ENCODE data around the gene FYN.

Gene FYN

GRCh38 chr6:111720931-111721496 is 152.2 kb downstream of the FYN start:
- ChIA-PET POLR2A (no interaction called here), CTCF (no interaction called here)
- no peak for TF ChIP-seq SP1 (IDR thresholded peaks at IDR 0.05)
- no peak for TF ChIP-seq BHLHE40 (IDR thresholded peaks at IDR 0.05; ENCODE audit: borderline replicate concordance)
- TF ChIP-seq NFRKB (IDR thresholded peaks at IDR 0.05) = no peak
- no peak for TF ChIP-seq FOXK2 (IDR thresholded peaks at IDR 0.05)
- no peak for TF ChIP-seq ARNT (IDR thresholded peaks at IDR 0.05)
- no peak for TF ChIP-seq SUZ12 (IDR thresholded peaks at IDR 0.05)
- no peak for TF ChIP-seq FOXA1 (IDR thresholded peaks at IDR 0.05)
- no peak for TF ChIP-seq PKNOX1 (IDR thresholded peaks at IDR 0.05)
- TF ChIP-seq ZNF384 (IDR thresholded peaks at IDR 0.05) = no peak
- TF ChIP-seq ELF4 (IDR thresholded peaks at IDR 0.05) = no peak
- TF ChIP-seq CTBP1 (IDR thresholded peaks at IDR 0.05; ENCODE audit: borderline replicate concordance) = no peak
- TF ChIP-seq TARDBP (IDR thresholded peaks at IDR 0.05) = no peak
- TF ChIP-seq L3MBTL2 (conservative IDR thresholded peaks at IDR 0.05) = no peak
- DNase-seq (ENCODE audit: extremely low spot score) = no peak

- no peak for DNase-seq (ENCODE audit: extremely low spot score)
- ChIA-PET CTCF (no interaction called here), POLR2A (no interaction called here)
Observed at GRCh38 chr6:111718990-111719389, 154.3 kb downstream of the FYN start.

GRCh38 chr6:111718326-111718725 is 154.9 kb downstream of the FYN start:
- ChIA-PET CTCF (no interaction called here), POLR2A (no interaction called here)
- TF ChIP-seq FOXK2 (IDR thresholded peaks at IDR 0.05) (no peak), TARDBP (IDR thresholded peaks at IDR 0.05) (no peak), ELF4 (IDR thresholded peaks at IDR 0.05) (no peak), ZNF384 (IDR thresholded peaks at IDR 0.05) (no peak), NFRKB (IDR thresholded peaks at IDR 0.05) (no peak), SUZ12 (IDR thresholded peaks at IDR 0.05) (no peak), BHLHE40 (IDR thresholded peaks at IDR 0.05; ENCODE audit: borderline replicate concordance) (no peak), LEF1 (IDR thresholded peaks at IDR 0.05; ENCODE audit: borderline replicate concordance) (no peak), FOXA1 (IDR thresholded peaks at IDR 0.05) (no peak), FOXM1 (IDR thresholded peaks at IDR 0.05; ENCODE audit: borderline replicate concordance) (no peak), CTBP1 (IDR thresholded peaks at IDR 0.05; ENCODE audit: borderline replicate concordance) (no peak), PKNOX1 (IDR thresholded peaks at IDR 0.05) (no peak), HDGF (IDR thresholded peaks at IDR 0.05; ENCODE audit: borderline replicate concordance) (no peak), ARNT (IDR thresholded peaks at IDR 0.05) (no peak), L3MBTL2 (conservative IDR thresholded peaks at IDR 0.05) (no peak), SP1 (IDR thresholded peaks at IDR 0.05) (no peak)
- DNase-seq (ENCODE audit: extremely low spot score) = no peak

More at GRCh38 chr6:111718990-111719389, 154.3 kb downstream of the FYN start:
- no peak for TF ChIP-seq L3MBTL2 (conservative IDR thresholded peaks at IDR 0.05)
- TF ChIP-seq TARDBP (IDR thresholded peaks at IDR 0.05) = no peak
- no peak for TF ChIP-seq FOXA1 (IDR thresholded peaks at IDR 0.05)
- TF ChIP-seq FOXK2 (IDR thresholded peaks at IDR 0.05) = no peak
- TF ChIP-seq HDGF (IDR thresholded peaks at IDR 0.05; ENCODE audit: borderline replicate concordance) = no peak
- TF ChIP-seq ZNF384 (IDR thresholded peaks at IDR 0.05) = no peak
- TF ChIP-seq CTBP1 (IDR thresholded peaks at IDR 0.05; ENCODE audit: borderline replicate concordance) = no peak
- no peak for TF ChIP-seq SUZ12 (IDR thresholded peaks at IDR 0.05)
- no peak for TF ChIP-seq LEF1 (IDR thresholded peaks at IDR 0.05; ENCODE audit: borderline replicate concordance)
- no peak for TF ChIP-seq ELF4 (IDR thresholded peaks at IDR 0.05)
- TF ChIP-seq FOXM1 (IDR thresholded peaks at IDR 0.05; ENCODE audit: borderline replicate concordance) = no peak
- no peak for TF ChIP-seq NFRKB (IDR thresholded peaks at IDR 0.05)
- no peak for TF ChIP-seq PKNOX1 (IDR thresholded peaks at IDR 0.05)
- no peak for TF ChIP-seq BHLHE40 (IDR thresholded peaks at IDR 0.05; ENCODE audit: borderline replicate concordance)
- TF ChIP-seq ARNT (IDR thresholded peaks at IDR 0.05) = no peak
- TF ChIP-seq SP1 (IDR thresholded peaks at IDR 0.05) = no peak

GRCh38 chr6:111717621-111718020 is 155.6 kb downstream of the FYN start:
- POLR2A ChIA-PET = no interaction called here
- CTCF ChIA-PET = interaction anchor here (0.7 kb wide), 1 partner anchor 315 kb away, joined by 4 read pairs; no protein-coding TSS in a partner anchor
- no peak for TF ChIP-seq L3MBTL2 (conservative IDR thresholded peaks at IDR 0.05)
- TF ChIP-seq LEF1 (IDR thresholded peaks at IDR 0.05; ENCODE audit: borderline replicate concordance) = no peak
- no peak for TF ChIP-seq NFRKB (IDR thresholded peaks at IDR 0.05)
- TF ChIP-seq ZNF384 (IDR thresholded peaks at IDR 0.05) = no peak
- TF ChIP-seq ARNT (IDR thresholded peaks at IDR 0.05) = no peak
- TF ChIP-seq ELF4 (IDR thresholded peaks at IDR 0.05) = no peak
- TF ChIP-seq BHLHE40 (IDR thresholded peaks at IDR 0.05; ENCODE audit: borderline replicate concordance) = no peak
- TF ChIP-seq FOXK2 (IDR thresholded peaks at IDR 0.05) = no peak
- TF ChIP-seq PKNOX1 (IDR thresholded peaks at IDR 0.05) = no peak
- TF ChIP-seq CTBP1 (IDR thresholded peaks at IDR 0.05; ENCODE audit: borderline replicate concordance) = no peak
- TF ChIP-seq FOXA1 (IDR thresholded peaks at IDR 0.05) = no peak
- no peak for TF ChIP-seq SUZ12 (IDR thresholded peaks at IDR 0.05)
- TF ChIP-seq HDGF (IDR thresholded peaks at IDR 0.05; ENCODE audit: borderline replicate concordance) = no peak
- no peak for DNase-seq (ENCODE audit: extremely low spot score)

GRCh38 chr6:111716325-111716724 is 156.9 kb downstream of the FYN start:
- ChIA-PET POLR2A (no interaction called here), CTCF (no interaction called here)
- no peak for DNase-seq (ENCODE audit: extremely low spot score)
- TF ChIP-seq SUZ12 (IDR thresholded peaks at IDR 0.05) (no peak), ELF4 (IDR thresholded peaks at IDR 0.05) (no peak)

GRCh38 chr6:111715321-111715720 is 157.9 kb downstream of the FYN start:
- ChIA-PET POLR2A (no interaction called here), CTCF (no interaction called here)
- no peak for DNase-seq (ENCODE audit: extremely low spot score)
- TF ChIP-seq ZNF384 (IDR thresholded peaks at IDR 0.05) (no peak), BHLHE40 (IDR thresholded peaks at IDR 0.05; ENCODE audit: borderline replicate concordance) (no peak), PKNOX1 (IDR thresholded peaks at IDR 0.05) (no peak), ARNT (IDR thresholded peaks at IDR 0.05) (no peak), TARDBP (IDR thresholded peaks at IDR 0.05) (no peak)
